Mucosa of rectum (tissue), 2 donors: Measurements from ENCODE around the gene HMGCS1.
"Not testable (repeated sequence)": the region's sequence is repeated elsewhere in the genome, so short reads cannot be mapped to it uniquely, and the experiment has no call there.

ENCODE experiments used
- H3K27ac ChIP-seq, 2 donors: one replicate each; pipeline ENCODE4 v1.7.0; 2013; ENCODE audit warnings: inconsistent platforms in 2 of 2, low read depth in 2 of 2, low read length in 2 of 2
- H3K27me3 ChIP-seq, 2 donors: one replicate each; pipeline ENCODE4 v1.7.0; 2013; ENCODE audit warnings: low read length in 2 of 2; ENCODE audit not compliant: control insufficient read depth in 2 of 2, insufficient read depth in 2 of 2
- H3K36me3 ChIP-seq, 2 donors: one replicate each; pipeline ENCODE4 v1.7.0; 2013; ENCODE audit warnings: low read length in 2 of 2; ENCODE audit not compliant: control insufficient read depth in 2 of 2, insufficient read depth in 2 of 2
- H3K4me1 ChIP-seq, 2 donors: one replicate each; pipeline ENCODE4 v1.7.0; 2013; ENCODE audit warnings: low read length in 2 of 2, mild to moderate bottlenecking in 1 of 2; ENCODE audit not compliant: control insufficient read depth in 2 of 2, insufficient read depth in 2 of 2
- H3K4me3 ChIP-seq, 2 donors: one replicate each; pipeline ENCODE4 v1.7.0; 2013; ENCODE audit warnings: low read length in 2 of 2
- H3K9ac ChIP-seq, 2 donors: one replicate each; pipeline ENCODE4 v1.7.0; 2013; ENCODE audit warnings: low read length in 2 of 2, low read depth in 1 of 2, mild to moderate bottlenecking in 1 of 2
- H3K9me3 ChIP-seq, 2 donors: one replicate each; pipeline ENCODE4 v1.7.0; 2013; ENCODE audit warnings: low read length in 2 of 2; ENCODE audit not compliant: control insufficient read depth in 2 of 2
- donor health status: healthy.
- donor health status: Normal muscosa, but diverticular disease.

The HMGCS1 gene

GRCh38 chr5:43348207-43348606, 35.0 kb upstream of the HMGCS1 start:
- Histone ChIP-seq H3K4me1 (no peaks in the 10 kb centered on the region), H3K27me3 (no peaks in the 10 kb centered on the region), H3K9ac (no peak overlapping the region), H3K4me3 (no peak overlapping the region), H3K27ac (no peak overlapping the region), H3K36me3 (no peaks in the 10 kb centered on the region), H3K9me3 (no peaks in the 10 kb centered on the region)

- Histone ChIP-seq H3K27ac (no peak overlapping the region), H3K27me3 (no peaks in the 10 kb centered on the region), H3K9ac (no peak overlapping the region), H3K4me3 (no peak overlapping the region), H3K36me3 (no peaks in the 10 kb centered on the region), H3K9me3 (peaks cover 0 to 2% of the 10 kb centered on the region in 2 donors), H3K4me1 (no peaks in the 10 kb centered on the region)
Observed at GRCh38 chr5:43338862-43339261, 25.6 kb upstream of the HMGCS1 start.

GRCh38 chr5:43336159-43336558, 22.9 kb upstream of the HMGCS1 start:
- Histone ChIP-seq H3K27me3 (no peaks in the 10 kb centered on the region), H3K27ac (no peak overlapping the region), H3K9me3 (peaks cover 0 to 2% of the 10 kb centered on the region in 2 donors), H3K4me1 (no peaks in the 10 kb centered on the region), H3K4me3 (no peak overlapping the region), H3K36me3 (no peaks in the 10 kb centered on the region), H3K9ac (no peak overlapping the region)

- Histone ChIP-seq H3K4me3 (no peak overlapping the region), H3K27me3 (no peaks in the 10 kb centered on the region), H3K36me3 (no peaks in the 10 kb centered on the region), H3K9ac (no peak overlapping the region), H3K4me1 (no peaks in the 10 kb centered on the region), H3K9me3 (peaks cover 0 to 2% of the 10 kb centered on the region in 2 donors), H3K27ac (no peak overlapping the region)
Observed at GRCh38 chr5:43335681-43336080, 22.5 kb upstream of the HMGCS1 start.

GRCh38 chr5:43332401-43332800, 19.2 kb upstream of the HMGCS1 start:
- no peaks in the 10 kb centered on the region for H3K36me3 ChIP-seq
- H3K27me3 ChIP-seq, result no peaks in the 10 kb centered on the region
- H3K27ac ChIP-seq, result no peak overlapping the region
- H3K9ac ChIP-seq, result no peak overlapping the region
- H3K4me3 ChIP-seq, result no peak overlapping the region
- no peaks in the 10 kb centered on the region for H3K4me1 ChIP-seq
- H3K9me3 ChIP-seq, result peaks cover 0 to 2% of the 10 kb centered on the region in 2 donors

GRCh38 chr5:43325624-43326023, 12.4 kb upstream of the HMGCS1 start:
- H3K27me3 ChIP-seq, H3K9ac ChIP-seq, H3K4me3 ChIP-seq, H3K27ac ChIP-seq, H3K4me1 ChIP-seq, H3K9me3 ChIP-seq, H3K36me3 ChIP-seq: not testable (repeated sequence)

- H3K4me3 ChIP-seq, H3K4me1 ChIP-seq, H3K27me3 ChIP-seq, H3K9ac ChIP-seq, H3K27ac ChIP-seq, H3K36me3 ChIP-seq, H3K9me3 ChIP-seq: not testable (repeated sequence)
Observed at GRCh38 chr5:43323488-43323887, 10.3 kb upstream of the HMGCS1 start.

GRCh38 chr5:43320846-43321245, 7.6 kb upstream of the HMGCS1 start:
- Histone ChIP-seq H3K9me3 (no peaks in the 10 kb centered on the region), H3K9ac (no peak overlapping the region), H3K36me3 (no peaks in the 10 kb centered on the region), H3K27me3 (no peaks in the 10 kb centered on the region), H3K4me1 (no peaks in the 10 kb centered on the region), H3K27ac (no peak overlapping the region), H3K4me3 (no peak overlapping the region)

- H3K27ac ChIP-seq, result no peak overlapping the region
Observed at GRCh38 chr5:43316421-43316820, 3.2 kb upstream of the HMGCS1 start.

GRCh38 chr5:43315682-43316081, 2.5 kb upstream of the HMGCS1 start:
- Histone ChIP-seq H3K4me1 (peaks cover 13 to 14% of the 10 kb centered on the region in 2 donors), H3K27ac (no peak overlapping the region), H3K4me3 (no peak overlapping the region), H3K27me3 (no peaks in the 10 kb centered on the region), H3K9me3 (no peaks in the 10 kb centered on the region), H3K9ac (no peak overlapping the region), H3K36me3 (no peaks in the 10 kb centered on the region)

More at GRCh38 chr5:43316421-43316820, 3.2 kb upstream of the HMGCS1 start:
- Histone ChIP-seq H3K27me3 (no peaks in the 10 kb centered on the region), H3K36me3 (no peaks in the 10 kb centered on the region), H3K4me1 (peaks cover 13 to 14% of the 10 kb centered on the region in 2 donors), H3K4me3 (no peak overlapping the region), H3K9ac (no peak overlapping the region), H3K9me3 (no peaks in the 10 kb centered on the region)

- Histone ChIP-seq H3K9ac (no peak overlapping the region), H3K27me3 (no peaks in the 10 kb centered on the region), H3K4me3 (no peak overlapping the region), H3K9me3 (no peaks in the 10 kb centered on the region), H3K36me3 (no peaks in the 10 kb centered on the region), H3K4me1 (peaks cover 13 to 14% of the 10 kb centered on the region in 2 donors), H3K27ac (no peak overlapping the region)
Observed at GRCh38 chr5:43315263-43315662, 2.1 kb upstream of the HMGCS1 start.
